Skeletal muscle satellite cell (primary cell): ENCODE data around the gene MARK3.

Experiments used
- H3K27me3 ChIP-seq: 2 replicates; pipeline ENCODE4 v1.7.0; 2013; ENCODE audit warnings: low read length; ENCODE audit not compliant: control insufficient read depth, insufficient read depth
- H3K36me3 ChIP-seq: 2 replicates; pipeline ENCODE4 v1.7.0; 2013; ENCODE audit warnings: mild to moderate bottlenecking, control low read depth, low read length; ENCODE audit not compliant: insufficient read depth
- H3K4me1 ChIP-seq: 2 replicates; pipeline ENCODE4 v1.7.0; 2013; ENCODE audit warnings: low read length; ENCODE audit not compliant: control insufficient read depth, insufficient read depth
- H3K4me2 ChIP-seq: 2 replicates; pipeline ENCODE4 v1.7.0; 2013; ENCODE audit warnings: mild to moderate bottlenecking, low read length
- H3K4me3 ChIP-seq: 2 replicates; pipeline ENCODE4 v1.7.0; 2013; ENCODE audit warnings: low read length
- H3K9ac ChIP-seq: 2 replicates; pipeline ENCODE4 v1.7.0; 2013; ENCODE audit warnings: mild to moderate bottlenecking, low read depth, low read length, moderate library complexity
- H3K9me3 ChIP-seq: replicated peaks from 2 replicates; pipeline ENCODE4 v1.7.0; 2013; ENCODE audit warnings: mild to moderate bottlenecking, control low read depth, low read length

MARK3 gene

GRCh38 chr14:103386713-103387329 is 1.6 kb downstream of the MARK3 start:
- Histone ChIP-seq H3K4me1 (peaks cover 27% of the 10 kb centered on the region), H3K9me3 (no peaks in the 10 kb centered on the region), H3K9ac (peak overlapping the region; percentile 93), H3K27me3 (no peaks in the 10 kb centered on the region), H3K4me3 (peak overlapping the region; percentile 86), H3K4me2 (peak overlapping the region; percentile 88), H3K36me3 (no peaks in the 10 kb centered on the region)

DNA sequence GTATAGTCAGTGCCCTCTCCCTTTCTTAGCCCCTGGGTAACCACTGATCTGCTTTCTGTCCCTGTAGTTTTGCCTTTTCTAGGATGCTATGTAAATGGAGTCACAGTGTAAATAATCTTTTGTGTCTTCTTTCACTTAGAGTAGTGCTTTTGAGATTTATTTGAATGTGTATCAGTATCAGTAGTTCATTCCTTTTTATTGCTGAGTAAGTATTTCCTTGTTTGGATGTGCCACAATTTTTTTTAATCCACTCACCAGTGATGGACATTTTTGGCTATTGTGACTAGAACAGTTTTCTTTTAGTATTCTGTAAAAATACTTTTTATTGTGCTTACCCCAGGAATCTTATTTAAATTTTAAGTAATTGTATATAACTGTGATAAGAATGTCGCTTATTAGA is 3.4 kb downstream of the MARK3 start:
- peaks cover 34% of the 10 kb centered on the region for H3K4me1 ChIP-seq
- H3K36me3 ChIP-seq = no peaks in the 10 kb centered on the region

DNA sequence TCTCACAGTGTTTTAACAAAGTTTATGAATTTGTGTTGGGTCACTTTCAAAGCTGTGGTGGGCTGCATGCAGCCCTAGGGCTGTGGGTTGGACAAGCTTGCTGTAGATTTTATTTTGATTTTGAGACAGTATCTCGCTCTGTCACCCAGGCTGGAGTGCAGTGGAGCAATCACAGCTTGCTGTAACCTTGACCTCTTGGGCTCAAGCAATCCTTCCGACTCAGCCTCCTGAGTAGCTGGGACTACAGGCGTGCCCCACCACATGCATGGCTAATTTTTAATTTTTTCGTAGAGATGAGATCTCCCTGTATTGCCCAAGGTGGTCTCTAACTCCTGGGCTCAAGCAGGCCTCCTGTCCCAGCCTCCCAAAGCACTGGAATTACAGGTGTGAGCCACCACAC is 5.4 kb downstream of the MARK3 start:
- H3K4me3 ChIP-seq = no peak overlapping the region
- no peak overlapping the region for H3K4me2 ChIP-seq
- no peaks in the 10 kb centered on the region for H3K27me3 ChIP-seq
- H3K9me3 ChIP-seq = no peaks in the 10 kb centered on the region
- peaks cover 43% of the 10 kb centered on the region for H3K4me1 ChIP-seq
- H3K36me3 ChIP-seq = no peaks in the 10 kb centered on the region
- H3K9ac ChIP-seq = no peak overlapping the region

More for the DNA sequence above, 3.4 kb downstream of the MARK3 start:
- Histone ChIP-seq H3K27me3 (no peaks in the 10 kb centered on the region), H3K9me3 (no peaks in the 10 kb centered on the region), H3K4me2 (peak overlapping the region; percentile 88), H3K4me3 (peak overlapping the region; percentile 57), H3K9ac (no peak overlapping the region)

- Histone ChIP-seq H3K36me3 (no peaks in the 10 kb centered on the region), H3K4me1 (peaks cover 48% of the 10 kb centered on the region), H3K9me3 (no peaks in the 10 kb centered on the region), H3K4me2 (no peak overlapping the region), H3K4me3 (no peak overlapping the region), H3K27me3 (no peaks in the 10 kb centered on the region), H3K9ac (no peak overlapping the region)
Measured at GRCh38 chr14:103391048-103391447, 5.8 kb downstream of the MARK3 start.

GRCh38 chr14:103392106-103392505 is 6.9 kb downstream of the MARK3 start:
- no peak overlapping the region for H3K9ac ChIP-seq
- no peaks in the 10 kb centered on the region for H3K27me3 ChIP-seq
- H3K9me3 ChIP-seq = no peaks in the 10 kb centered on the region
- no peak overlapping the region for H3K4me2 ChIP-seq
- H3K4me1 ChIP-seq = peaks cover 49% of the 10 kb centered on the region
- no peaks in the 10 kb centered on the region for H3K36me3 ChIP-seq
- H3K4me3 ChIP-seq = no peak overlapping the region

GRCh38 chr14:103392572-103392971 is 7.4 kb downstream of the MARK3 start:
- H3K9ac ChIP-seq = no peak overlapping the region
- peaks cover 47% of the 10 kb centered on the region for H3K4me1 ChIP-seq
- H3K4me2 ChIP-seq = no peak overlapping the region

DNA sequence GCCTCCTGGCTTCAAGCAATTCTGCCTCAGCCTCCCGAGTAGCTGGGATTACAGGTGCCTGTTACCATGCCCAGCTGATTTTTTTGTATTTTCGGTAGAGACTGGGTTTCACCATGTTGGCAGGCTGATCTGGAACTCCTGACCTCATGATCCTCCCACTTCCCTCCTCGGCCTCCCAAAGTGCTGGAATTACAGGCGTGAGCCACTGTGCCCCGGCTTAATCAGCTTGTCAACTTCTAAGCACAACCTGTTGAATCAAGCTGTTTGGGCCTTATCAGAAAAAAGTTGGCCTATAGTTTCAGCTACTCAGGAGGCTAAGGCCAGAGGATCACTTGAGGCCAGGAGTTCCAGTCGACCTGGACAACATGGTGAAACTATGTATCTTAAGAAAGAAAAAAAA is 7.9 kb downstream of the MARK3 start:
- H3K4me1 ChIP-seq = peaks cover 45% of the 10 kb centered on the region
- H3K9ac ChIP-seq = no peak overlapping the region
- peak overlapping the region; percentile 31 for H3K4me2 ChIP-seq
- H3K36me3 ChIP-seq = no peaks in the 10 kb centered on the region
- no peaks in the 10 kb centered on the region for H3K9me3 ChIP-seq
- H3K4me3 ChIP-seq = no peak overlapping the region
- H3K27me3 ChIP-seq = no peaks in the 10 kb centered on the region

More at GRCh38 chr14:103392572-103392971, 7.4 kb downstream of the MARK3 start:
- Histone ChIP-seq H3K9me3 (no peaks in the 10 kb centered on the region), H3K4me3 (no peak overlapping the region), H3K27me3 (no peaks in the 10 kb centered on the region), H3K36me3 (no peaks in the 10 kb centered on the region)

GRCh38 chr14:103393676-103394626 is 8.7 kb downstream of the MARK3 start:
- peak overlapping the region; percentile 41 for H3K9ac ChIP-seq
- H3K4me1 ChIP-seq = peaks cover 48% of the 10 kb centered on the region
- no peaks in the 10 kb centered on the region for H3K9me3 ChIP-seq
- H3K27me3 ChIP-seq = no peaks in the 10 kb centered on the region
- peak overlapping the region; percentile 31 for H3K4me2 ChIP-seq
- H3K4me3 ChIP-seq = no peak overlapping the region
- no peaks in the 10 kb centered on the region for H3K36me3 ChIP-seq

DNA sequence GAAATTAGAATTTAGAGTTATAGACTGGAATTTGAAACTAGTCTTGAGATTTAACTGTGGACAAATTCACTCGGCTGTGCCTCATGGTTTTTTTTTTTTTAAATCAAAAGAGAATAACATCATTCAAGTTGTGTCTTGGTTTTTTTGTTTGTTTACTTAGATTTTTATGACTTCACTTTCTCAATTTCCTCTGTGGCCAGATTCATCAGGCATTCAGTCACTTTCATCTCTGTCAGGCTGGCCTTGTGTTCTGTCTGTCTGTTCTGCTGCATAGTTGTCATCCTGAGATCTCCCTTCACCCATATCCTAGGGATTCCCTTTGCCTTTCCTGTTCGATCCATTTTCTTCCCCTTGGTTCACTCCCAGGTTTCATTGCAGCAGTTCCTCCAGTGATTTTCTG is 10.0 kb downstream of the MARK3 start:
- H3K9ac ChIP-seq = no peak overlapping the region
- H3K4me1 ChIP-seq = peaks cover 50% of the 10 kb centered on the region
- no peaks in the 10 kb centered on the region for H3K27me3 ChIP-seq
- peak overlapping the region; percentile 53 for H3K4me2 ChIP-seq
- H3K36me3 ChIP-seq = no peaks in the 10 kb centered on the region
- no peaks in the 10 kb centered on the region for H3K9me3 ChIP-seq
- no peak overlapping the region for H3K4me3 ChIP-seq

GRCh38 chr14:103396463-103396862 is 11.2 kb downstream of the MARK3 start:
- Histone ChIP-seq H3K4me2 (no peak overlapping the region), H3K36me3 (no peaks in the 10 kb centered on the region), H3K4me1 (peaks cover 53% of the 10 kb centered on the region), H3K9me3 (no peaks in the 10 kb centered on the region), H3K4me3 (no peak overlapping the region), H3K27me3 (no peaks in the 10 kb centered on the region), H3K9ac (no peak overlapping the region)

GRCh38 chr14:103398427-103399195 is 13.4 kb downstream of the MARK3 start:
- Histone ChIP-seq H3K4me1 (peaks cover 62% of the 10 kb centered on the region), H3K36me3 (no peaks in the 10 kb centered on the region), H3K9ac (no peak overlapping the region), H3K27me3 (no peaks in the 10 kb centered on the region), H3K9me3 (no peaks in the 10 kb centered on the region), H3K4me3 (peak overlapping the region; percentile 7), H3K4me2 (peak overlapping the region; percentile 55)
